Activated CD4-positive, alpha-beta memory T cell treated with anti-CD3 and anti-CD28 coated beads for 36 hours (primary cell): ENCODE results near the gene TRIM43B. TPM values are rescaled to one million over a fixed set of nuclear protein-coding genes. Genes with fewer than 3 reads are reported as not detected.
"Not testable (repeated sequence)": the region's sequence is repeated elsewhere in the genome, so short reads cannot be mapped to it uniquely, and the experiment has no call there.

Source experiments
- CTCF ChIA-PET: fragments of 350-600 bp; sonication (Branson Sonifier 250); formaldehyde crosslinking; loops from one replicate; lab custom pipeline; 2021; ENCODE audit warnings: antibody characterized with exemption, inconsistent platforms; lab: Charles Lee
- POLR2A ChIA-PET: fragments of 350-600 bp; sonication (Branson Sonifier 250); formaldehyde crosslinking; loops from one replicate; lab custom pipeline; 2021; ENCODE audit warnings: antibody characterized with exemption; lab: Charles Lee
- DNase-seq: peaks from one replicate; pipeline ENCODE4 v3.0.0-alpha.2; 2020
- H3K27ac Mint-ChIP-seq: one replicate; pipeline ENCODE4 v1.8.0; 2021; ENCODE audit warnings: mixed read lengths
- H3K27me3 Mint-ChIP-seq: one replicate; pipeline ENCODE4 v1.8.0; 2021; ENCODE audit warnings: mixed read lengths
- H3K36me3 Mint-ChIP-seq: one replicate; pipeline ENCODE4 v1.8.0; 2021; ENCODE audit warnings: mixed read lengths
- H3K4me1 Mint-ChIP-seq: one replicate; pipeline ENCODE4 v1.8.0; 2021; ENCODE audit warnings: low read depth, mixed read lengths
- H3K4me3 Mint-ChIP-seq: one replicate; pipeline ENCODE4 v1.8.0; 2021; ENCODE audit warnings: mild to moderate bottlenecking, mixed read lengths
- H3K9me3 Mint-ChIP-seq: one replicate; pipeline ENCODE4 v1.8.0; 2021; ENCODE audit warnings: mixed read lengths
- intact Hi-C: fragments of 100-400 bp; cut with micrococcal nuclease; formaldehyde crosslinking; loops from one replicate; pipeline ENCODE4 v1.15.1; 2023
- total RNA-seq, 2 experiments: library from RNA; stranded (reverse); gene quantifications; one replicate each; pipeline ENCODE4 v1.2.3, GENCODE V29; 2021

Gene TRIM43B
- total RNA-seq, 2 experiments from 2014 or later, result not detected

DNA sequence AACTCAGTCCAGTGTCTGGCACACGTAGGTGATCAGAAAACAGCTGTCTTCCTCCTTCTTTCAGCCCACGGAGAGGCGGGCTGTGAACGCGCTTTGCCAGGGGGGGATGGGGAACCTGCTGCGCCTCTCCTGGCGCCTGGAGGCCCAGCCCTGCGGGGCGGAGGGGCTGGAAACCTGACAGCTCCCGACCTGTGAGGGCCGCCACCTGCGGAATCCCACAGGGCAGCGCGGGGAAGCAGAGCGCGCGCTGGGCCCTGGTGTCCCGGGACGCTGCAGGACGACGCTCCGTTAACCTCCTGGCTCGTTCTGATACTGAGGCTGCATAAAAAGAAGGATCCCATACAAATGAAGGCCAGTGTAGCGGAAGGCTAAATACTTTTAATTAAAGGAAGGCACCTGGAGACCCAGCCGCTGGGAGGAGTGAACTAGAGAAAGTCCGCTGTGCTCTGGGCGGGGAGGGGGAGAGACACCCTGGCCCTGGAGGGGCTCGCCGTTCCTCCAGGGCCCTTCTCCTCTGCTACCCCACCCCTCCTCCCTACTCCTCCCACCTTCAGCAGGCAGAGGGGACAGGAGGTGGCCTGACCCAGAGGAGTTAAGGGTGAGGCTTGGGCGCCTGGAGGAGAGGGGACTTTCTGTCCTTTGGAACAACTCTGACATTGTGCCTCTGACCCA is 57.2 kb downstream of the TRIM43B start:
- POLR2A ChIA-PET, H3K36me3 Mint-ChIP-seq, H3K9me3 Mint-ChIP-seq, H3K4me1 Mint-ChIP-seq, H3K27me3 Mint-ChIP-seq, DNase-seq, CTCF ChIA-PET, intact Hi-C loops, H3K4me3 Mint-ChIP-seq, H3K27ac Mint-ChIP-seq: not testable (repeated sequence)

Other genes with a start within 250 kb of the TRIM43B start
- under 1 TPM in 1 of 2 experiments, not detected in 1; 0.48 TPM for gene PROM2, start 210.3 kb downstream of the TRIM43B start, total RNA-seq
- gene KCNIP3, start 187.4 kb downstream of the TRIM43B start, total RNA-seq, result not detected
- 10 to 100 TPM; 42.8 to 43.9 TPM for gene FAHD2A, start 82.0 kb downstream of the TRIM43B start, total RNA-seq
- gene TRIM43, start 107.2 kb upstream of the TRIM43B start, total RNA-seq, result not detected